Thoracic aorta (tissue), 2 donors: Measurements from ENCODE around the gene DUSP10. TPM values are rescaled to one million over a fixed set of nuclear protein-coding genes. Genes with fewer than 3 reads are reported as not detected.
A peak's percentile ranks its signal among the peaks of the same experiment; 100 is the strongest.

ENCODE experiments used
- ATAC-seq: fragments of 150-250 bp; one replicate; pipeline ENCODE4 v1.8.0; 2017; ENCODE audit warnings: low read depth; ENCODE audit not compliant: insufficient number of reproducible peaks, low FRiP score
- DNase-seq: peaks from one replicate; pipeline ENCODE4 v3.0.0-alpha.2; 2020; ENCODE audit warnings: low spot score
- H3K27ac ChIP-seq, 2 donors: fragments of 200-600 bp; sonication (generic); 1 replicate in 1 of 2; 2 replicates in 1 of 2; pipeline ENCODE4 v1.5.1; 2016; ENCODE audit warnings: mild to moderate bottlenecking in 2 of 2, moderate library complexity in 2 of 2
- H3K27me3 ChIP-seq: fragments of 200-600 bp; sonication (generic); replicated peaks from 2 replicates; pipeline ENCODE4 v1.6.0; 2016; ENCODE audit warnings: mild to moderate bottlenecking; ENCODE audit not compliant: insufficient read depth
- H3K36me3 ChIP-seq: fragments of 200-600 bp; sonication (generic); one replicate; pipeline ENCODE4 v1.5.1; 2016
- H3K4me1 ChIP-seq, 2 donors: fragments of 200-600 bp; sonication (generic); 1 replicate in 1 of 2; 2 replicates in 1 of 2; pipeline versions ENCODE4 v1.5.1 to v1.6.0; 2016; ENCODE audit warnings: low read depth in 2 of 2, mild to moderate bottlenecking in 1 of 2; ENCODE audit not compliant: control insufficient read depth in 1 of 2
- H3K4me3 ChIP-seq: fragments of 200-600 bp; sonication (generic); 2 replicates; pipeline ENCODE4 v1.5.1; 2016; ENCODE audit warnings: mild to moderate bottlenecking
- H3K9me3 ChIP-seq: fragments of 200-600 bp; sonication (generic); 2 replicates; pipeline ENCODE4 v1.5.1; 2016
- total RNA-seq, 2 donors: library from RNA; depleted of rRNA; stranded (reverse); fragments of >200 nt; gene quantifications; one replicate each; pipeline versions ENCODE4 v1.1.0 to v1.2.3, GENCODE V29; 2016
- TF ChIP-seq, protein P1 (sequence below): fragments of 200-600 bp; sonication (generic); IDR thresholded peaks from one replicate; pipeline ENCODE4 v1.5.1; 2019; ENCODE audit warnings: antibody characterized with exemption

The DUSP10 gene
- total RNA-seq, 2 donors from 2014 or later, result 2.3 to 10.4 TPM

DNA sequence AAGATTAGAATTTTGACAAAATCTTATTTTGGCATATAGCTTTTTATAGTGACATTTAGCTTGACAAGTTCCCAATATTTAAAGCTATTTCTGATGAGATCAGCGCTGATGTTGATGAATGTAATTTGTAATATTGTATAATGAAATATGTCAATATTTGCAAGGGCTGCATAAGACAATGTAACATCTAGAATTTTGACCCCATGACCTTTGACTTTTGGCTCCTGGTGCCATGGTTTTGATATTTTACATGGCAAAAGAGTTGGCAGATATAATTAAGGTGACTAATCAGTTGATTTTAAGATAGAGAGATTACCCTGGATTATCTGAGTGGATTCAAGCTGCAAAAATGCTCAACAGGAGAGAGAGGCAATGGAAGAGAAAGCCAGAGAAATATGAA lies 63.9 kb downstream of the DUSP10 start:
- no peak overlapping the region for H3K4me3 ChIP-seq
- H3K9me3 ChIP-seq, result no peaks in the 10 kb centered on the region
- TF ChIP-seq, protein P1, sequence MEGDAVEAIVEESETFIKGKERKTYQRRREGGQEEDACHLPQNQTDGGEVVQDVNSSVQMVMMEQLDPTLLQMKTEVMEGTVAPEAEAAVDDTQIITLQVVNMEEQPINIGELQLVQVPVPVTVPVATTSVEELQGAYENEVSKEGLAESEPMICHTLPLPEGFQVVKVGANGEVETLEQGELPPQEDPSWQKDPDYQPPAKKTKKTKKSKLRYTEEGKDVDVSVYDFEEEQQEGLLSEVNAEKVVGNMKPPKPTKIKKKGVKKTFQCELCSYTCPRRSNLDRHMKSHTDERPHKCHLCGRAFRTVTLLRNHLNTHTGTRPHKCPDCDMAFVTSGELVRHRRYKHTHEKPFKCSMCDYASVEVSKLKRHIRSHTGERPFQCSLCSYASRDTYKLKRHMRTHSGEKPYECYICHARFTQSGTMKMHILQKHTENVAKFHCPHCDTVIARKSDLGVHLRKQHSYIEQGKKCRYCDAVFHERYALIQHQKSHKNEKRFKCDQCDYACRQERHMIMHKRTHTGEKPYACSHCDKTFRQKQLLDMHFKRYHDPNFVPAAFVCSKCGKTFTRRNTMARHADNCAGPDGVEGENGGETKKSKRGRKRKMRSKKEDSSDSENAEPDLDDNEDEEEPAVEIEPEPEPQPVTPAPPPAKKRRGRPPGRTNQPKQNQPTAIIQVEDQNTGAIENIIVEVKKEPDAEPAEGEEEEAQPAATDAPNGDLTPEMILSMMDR, result no peak
- H3K27me3 ChIP-seq, result no peaks in the 10 kb centered on the region
- ATAC-seq (no peak), DNase-seq (no peak)
- no peak overlapping the region for H3K27ac ChIP-seq
- no peaks in the 10 kb centered on the region for H3K4me1 ChIP-seq
- no peaks in the 10 kb centered on the region for H3K36me3 ChIP-seq

DNA sequence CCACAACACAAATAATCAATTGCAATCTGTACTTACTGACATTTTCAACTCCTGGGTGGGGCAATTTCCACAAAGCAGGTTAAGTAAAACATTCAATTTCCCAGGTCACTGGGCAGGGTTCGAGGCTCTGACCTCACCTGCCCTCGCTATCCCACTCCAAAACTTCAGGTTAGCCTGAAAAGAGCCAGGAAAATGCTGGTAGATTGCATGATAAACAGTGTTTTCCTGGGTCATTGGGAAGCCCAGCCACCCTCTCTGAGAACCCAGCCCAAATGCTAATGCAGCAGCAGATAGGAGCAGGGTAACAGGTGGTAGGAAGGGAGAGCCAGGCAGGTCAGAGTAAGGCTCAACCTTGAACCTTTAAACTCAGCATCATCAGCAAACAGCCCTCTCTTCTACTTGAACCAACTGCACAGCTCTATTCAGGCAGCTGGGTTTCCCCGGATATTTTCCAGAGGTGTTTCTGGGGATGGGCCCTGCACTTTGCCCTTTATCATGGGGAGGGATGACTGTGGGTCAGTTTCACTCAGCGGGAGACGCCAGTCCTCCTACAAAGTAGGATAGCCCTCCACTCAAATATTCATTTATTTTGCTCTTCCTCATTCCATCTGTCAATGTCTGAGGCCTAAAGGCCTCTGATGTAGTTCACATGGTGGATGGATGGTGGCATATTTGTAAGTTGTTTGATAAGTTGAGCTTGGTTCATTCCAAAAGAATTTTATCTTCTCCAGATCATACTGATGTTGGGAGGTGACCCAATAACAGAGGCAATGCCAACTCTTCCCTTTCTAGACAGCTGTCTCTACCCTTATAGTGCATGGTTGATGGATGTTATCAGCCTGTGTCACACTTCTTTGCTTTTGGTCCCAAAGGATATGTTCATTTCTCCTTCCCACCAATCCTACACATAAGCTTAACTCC lies 65.7 kb downstream of the DUSP10 start:
- no peaks in the 10 kb centered on the region for H3K9me3 ChIP-seq
- no peaks in the 10 kb centered on the region for H3K36me3 ChIP-seq
- ATAC-seq (no peak), DNase-seq (no peak)
- TF ChIP-seq, protein P1, result no peak
- H3K4me1 ChIP-seq, result no peaks in the 10 kb centered on the region
- H3K27ac ChIP-seq, result no peak overlapping the region
- H3K27me3 ChIP-seq, result no peaks in the 10 kb centered on the region
- no peak overlapping the region for H3K4me3 ChIP-seq

DNA sequence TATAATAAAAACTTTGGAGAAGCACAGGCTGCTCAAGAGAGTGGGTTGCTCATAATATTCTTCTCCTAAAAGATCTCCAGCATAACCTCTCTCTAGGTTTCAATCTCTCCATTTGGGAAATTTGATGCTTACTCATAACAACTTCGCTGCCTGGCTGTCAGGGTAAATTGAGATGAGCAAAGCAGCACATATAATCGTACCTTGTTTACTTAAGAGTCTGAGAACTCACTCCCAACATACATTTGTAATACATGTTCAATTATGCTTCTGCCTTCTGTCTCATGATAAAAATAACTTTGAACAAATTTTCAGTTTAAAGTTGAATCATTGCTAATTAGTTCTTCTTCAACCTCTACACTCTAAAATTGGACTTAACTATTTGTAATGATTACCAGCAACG lies 68.9 kb downstream of the DUSP10 start:
- Histone ChIP-seq H3K4me1 (no peaks in the 10 kb centered on the region), H3K4me3 (no peak overlapping the region), H3K27me3 (no peaks in the 10 kb centered on the region), H3K9me3 (no peaks in the 10 kb centered on the region), H3K36me3 (no peaks in the 10 kb centered on the region), H3K27ac (peak overlapping the region in 1 of 2 donors; percentile 52)
- TF ChIP-seq, protein P1, result no peak
- DNase-seq (no peak), ATAC-seq (no peak)

DNA sequence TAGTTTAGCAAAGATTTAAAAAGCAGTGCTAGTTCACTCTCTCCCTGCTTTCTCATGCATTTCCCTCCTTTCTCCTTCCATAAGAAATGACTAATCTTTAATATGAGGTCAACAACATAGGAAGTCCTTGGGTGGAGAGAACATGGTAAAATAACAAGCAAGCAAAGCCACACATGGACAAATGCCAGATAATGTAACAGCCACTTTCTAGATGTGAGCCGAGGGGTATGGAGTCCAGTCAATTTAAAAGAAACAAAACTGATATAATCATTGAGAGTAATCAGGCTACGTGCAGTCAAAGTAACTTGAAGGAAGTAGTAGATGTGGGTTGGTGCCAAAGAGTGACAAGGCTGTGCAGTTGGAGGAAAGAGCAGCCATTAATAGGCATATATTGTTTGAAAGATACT lies 69.6 kb downstream of the DUSP10 start:
- Histone ChIP-seq H3K27ac (no peak overlapping the region), H3K4me3 (no peak overlapping the region), H3K4me1 (no peaks in the 10 kb centered on the region), H3K27me3 (no peaks in the 10 kb centered on the region), H3K36me3 (no peaks in the 10 kb centered on the region), H3K9me3 (no peaks in the 10 kb centered on the region)
- ATAC-seq (no peak), DNase-seq (no peak)
- TF ChIP-seq, protein P1, result no peak

DNA sequence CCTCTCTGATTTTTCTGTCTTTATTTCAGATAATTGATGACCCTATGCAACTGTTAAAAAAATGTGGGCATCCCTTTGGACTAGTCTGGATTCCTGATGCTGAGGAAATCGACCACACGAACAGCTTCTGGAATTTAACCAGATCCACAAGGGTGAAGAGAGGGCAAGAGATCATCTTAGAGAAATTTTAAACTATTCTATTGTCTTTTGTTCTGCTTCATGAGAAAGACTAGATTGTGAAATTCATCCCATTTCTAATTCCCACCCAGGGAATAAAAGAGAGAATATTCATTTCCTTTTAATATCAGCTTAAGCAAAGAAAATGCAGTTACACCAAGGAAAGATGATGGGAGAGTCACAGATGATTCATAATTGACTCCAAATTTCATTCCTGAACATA lies 71.8 kb downstream of the DUSP10 start:
- no peaks in the 10 kb centered on the region for H3K9me3 ChIP-seq
- no peak overlapping the region for H3K4me3 ChIP-seq
- H3K27me3 ChIP-seq, result no peaks in the 10 kb centered on the region
- TF ChIP-seq, protein P1, result no peak
- H3K4me1 ChIP-seq, result no peaks in the 10 kb centered on the region
- DNase-seq (no peak), ATAC-seq (no peak)
- H3K27ac ChIP-seq, result no peak overlapping the region
- H3K36me3 ChIP-seq, result no peaks in the 10 kb centered on the region
